ENCODE results near the gene MCRIP1.

GRCh38 chr17:81807839-81808238 lies 25.3 kb downstream of the MCRIP1 start:
- TF ChIP-seq SP1 (IDR thresholded peaks at IDR 0.05) (no peak), BHLHE40 (IDR thresholded peaks at IDR 0.05; ENCODE audit: borderline replicate concordance) (no peak), ELF4 (IDR thresholded peaks at IDR 0.05) (no peak), NFRKB (IDR thresholded peaks at IDR 0.05) (no peak), FOXK2 (IDR thresholded peaks at IDR 0.05) (no peak), TARDBP (IDR thresholded peaks at IDR 0.05) (no peak), FOXM1 (IDR thresholded peaks at IDR 0.05; ENCODE audit: borderline replicate concordance) (no peak), ARNT (IDR thresholded peaks at IDR 0.05) (no peak)
